ENCODE results near the gene BCAT1.
A peak's percentile ranks its signal among the peaks of the same experiment; 100 is the strongest.

The BCAT1 gene

GRCh38 chr12:24803430-24804245 lies 145.3 kb downstream of the BCAT1 start:
- DNase-seq = no peak

- DNase-seq = no peak
Measured at GRCh38 chr12:24798335-24798734, 150.6 kb downstream of the BCAT1 start.

GRCh38 chr12:24797901-24798300 lies 151.0 kb downstream of the BCAT1 start:
- DNase-seq = no peak

GRCh38 chr12:24796876-24797275 lies 152.0 kb downstream of the BCAT1 start:
- no peak for DNase-seq

DNA sequence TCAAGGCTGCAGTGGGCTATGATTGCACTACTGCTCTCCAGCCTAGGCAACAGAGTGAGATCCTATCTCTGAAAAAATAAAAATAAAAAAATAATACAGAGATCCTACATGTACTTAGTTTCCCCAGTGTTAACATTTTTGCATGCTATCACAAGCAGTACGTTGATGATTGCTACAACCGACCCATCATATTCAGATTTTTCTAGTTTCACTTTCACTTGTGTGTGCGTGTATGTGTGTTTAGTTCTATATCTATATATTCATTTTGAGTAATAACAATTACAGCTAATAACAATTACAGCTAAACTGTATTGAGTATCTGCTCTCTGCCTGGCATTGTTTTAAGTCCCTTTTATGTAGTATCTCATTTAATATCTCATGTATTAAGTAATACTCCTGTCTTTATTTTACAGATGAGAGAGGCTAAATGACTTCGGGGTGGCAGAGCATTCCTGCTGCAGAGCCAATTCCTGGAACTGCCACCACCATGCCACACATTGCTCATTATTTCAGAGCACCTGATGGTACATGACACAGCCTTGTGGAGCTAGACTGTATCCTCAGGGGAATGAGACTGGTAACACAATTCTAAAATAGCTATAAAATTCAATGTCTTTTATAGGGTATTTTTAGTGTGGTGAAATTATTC lies 153.1 kb downstream of the BCAT1 start:
- DNase-seq = no peak

DNA sequence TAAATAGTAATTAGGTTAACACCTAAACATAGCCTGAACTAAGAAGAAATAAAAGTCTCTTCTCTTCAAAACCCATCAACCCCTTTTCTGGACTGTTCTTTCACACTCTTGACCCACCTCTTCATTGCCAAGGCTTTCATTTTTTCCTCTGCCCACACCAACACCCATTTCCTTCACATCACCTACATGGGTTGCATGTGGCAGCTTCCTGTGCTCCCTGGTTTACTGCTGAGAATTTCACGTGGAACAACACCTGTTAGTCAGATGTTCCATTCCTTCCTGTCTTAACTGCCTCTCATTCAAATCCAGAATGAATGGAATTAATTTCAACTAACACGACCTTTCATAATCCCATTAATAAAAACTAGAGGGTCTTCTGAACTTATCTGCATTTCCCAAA lies 157.3 kb downstream of the BCAT1 start:
- no peak for DNase-seq

DNA sequence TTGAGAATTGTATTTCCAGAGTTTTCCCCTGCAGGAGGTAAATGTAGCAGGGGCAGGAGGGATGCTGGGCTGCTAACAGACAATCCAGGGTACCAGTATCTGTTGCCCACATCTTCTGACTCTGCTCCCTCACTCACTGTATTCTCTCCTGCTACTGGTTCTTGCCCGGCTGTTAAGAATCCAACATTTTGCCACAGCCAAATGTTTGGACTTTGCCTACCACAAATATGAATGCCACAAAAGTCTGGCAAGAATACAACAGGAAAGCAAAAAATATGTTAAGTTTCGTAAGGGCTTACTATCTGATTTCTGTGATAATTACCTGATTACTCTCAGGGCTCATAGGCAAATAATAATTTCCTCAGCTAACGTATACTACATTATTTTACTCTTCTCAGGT lies 160.0 kb downstream of the BCAT1 start:
- no peak for DNase-seq

DNA sequence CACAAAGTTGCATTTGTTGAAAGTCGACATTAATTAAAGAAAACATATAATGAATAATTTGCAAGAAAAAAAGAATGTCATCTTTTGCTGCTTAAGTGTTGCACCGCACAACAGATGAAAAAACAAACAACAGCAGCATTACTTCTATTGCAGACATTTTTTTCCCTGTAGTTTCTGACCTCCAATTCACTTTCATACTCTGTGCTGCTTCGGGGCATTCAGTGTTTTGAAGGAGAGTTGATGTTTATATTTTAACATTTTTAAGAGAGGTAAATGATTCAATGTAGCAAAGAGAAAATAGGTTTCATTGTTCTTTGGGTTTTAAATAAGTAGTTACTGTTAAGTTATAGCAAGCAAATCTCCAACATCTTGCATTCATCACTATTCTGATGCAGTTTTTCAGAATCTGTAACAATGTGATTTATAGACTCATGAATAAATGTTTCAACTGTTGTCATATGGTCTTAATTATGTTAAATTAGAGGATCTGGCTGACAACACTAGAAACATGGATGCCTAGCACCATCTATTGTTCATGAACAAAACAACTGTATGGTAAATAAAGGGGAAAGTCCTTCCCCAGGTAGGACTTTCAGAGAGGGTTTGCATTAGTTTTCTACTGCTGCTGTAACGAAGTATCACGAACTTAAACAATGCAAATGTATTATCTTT lies 168.1 kb downstream of the BCAT1 start:
- DNase-seq = peak; percentile 7

- DNase-seq = peak; percentile 10
Measured at GRCh38 chr12:24778486-24779304, 170.2 kb downstream of the BCAT1 start.

DNA sequence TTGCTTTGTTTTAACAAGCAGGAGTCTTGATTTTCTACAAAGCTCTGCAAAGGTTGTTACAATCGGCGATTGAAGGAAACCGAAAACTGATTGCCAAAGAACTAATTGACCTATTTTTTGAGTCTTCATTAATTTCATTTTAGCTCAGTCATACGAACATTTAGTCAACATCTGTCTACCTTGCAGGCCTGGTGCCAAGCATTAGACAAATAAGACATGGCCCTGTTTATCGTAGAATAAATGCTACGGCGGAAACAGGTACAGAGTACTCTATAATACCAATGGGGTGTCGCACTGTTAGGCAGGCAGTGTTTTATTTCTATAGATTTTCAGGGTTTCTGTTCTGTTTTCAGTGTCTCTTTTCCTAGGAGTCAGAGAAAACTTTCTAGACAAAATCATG lies 171.5 kb downstream of the BCAT1 start:
- DNase-seq = no peak

- DNase-seq = no peak
Measured at GRCh38 chr12:24776861-24777260, 172.0 kb downstream of the BCAT1 start.

DNA sequence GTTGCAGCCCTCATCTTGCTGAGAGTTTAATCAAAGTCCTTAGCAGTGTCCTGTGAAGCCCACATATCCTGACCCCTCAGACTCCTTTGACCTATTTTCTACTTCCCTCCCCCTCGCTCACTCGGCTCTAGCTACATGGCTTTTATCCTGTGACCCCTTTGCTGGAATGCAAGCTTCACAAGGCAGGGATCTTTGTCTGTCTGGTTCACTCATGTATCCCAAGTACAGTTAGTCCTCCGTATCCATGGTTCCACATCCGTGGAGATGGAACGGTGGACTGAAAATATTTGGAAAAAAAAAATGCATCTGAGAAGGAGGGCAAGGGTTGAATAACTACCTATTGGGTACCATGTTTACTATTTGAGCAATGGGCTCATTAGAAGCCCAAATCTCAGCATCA lies 173.8 kb downstream of the BCAT1 start:
- no peak for DNase-seq

- no peak for DNase-seq
Measured at GRCh38 chr12:24773996-24774395, 174.9 kb downstream of the BCAT1 start.

DNA sequence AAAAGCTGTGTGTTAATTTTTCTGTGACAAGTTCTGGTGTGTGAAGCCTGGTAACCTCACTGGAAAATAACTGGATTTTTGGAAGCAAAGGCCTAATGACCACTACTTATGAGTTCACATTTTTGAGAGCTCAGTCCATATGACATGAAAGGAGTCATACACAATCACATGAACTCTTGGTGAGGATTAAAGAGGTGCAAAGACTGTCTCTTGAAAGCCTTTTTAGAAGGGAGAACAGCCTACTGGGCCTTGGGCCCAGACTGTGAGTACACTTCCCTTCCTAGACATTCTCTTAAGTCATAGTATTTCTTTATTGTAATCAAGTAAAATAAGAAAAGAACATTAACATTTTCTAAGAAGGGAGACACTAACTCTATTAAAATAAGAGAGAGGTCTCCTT lies 176.1 kb downstream of the BCAT1 start:
- no peak for DNase-seq

DNA sequence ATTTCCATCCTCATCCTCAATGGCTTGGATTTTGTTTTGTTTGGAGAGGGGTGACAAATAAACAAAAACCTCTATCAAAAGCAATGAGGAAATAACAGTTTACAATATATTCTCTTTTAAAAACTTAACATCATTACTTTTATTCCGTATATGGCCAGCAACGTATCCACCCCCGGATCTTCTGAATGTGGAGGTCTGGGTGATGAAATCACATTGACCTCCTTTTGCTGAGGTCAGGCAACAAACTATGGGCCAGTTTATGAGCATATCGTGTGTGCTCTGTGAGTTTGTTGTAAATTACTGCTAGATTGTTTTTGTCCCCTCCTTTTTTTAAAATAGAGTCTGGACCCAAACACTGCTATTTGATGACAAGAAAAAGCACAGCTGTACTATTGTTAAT lies 178.1 kb downstream of the BCAT1 start:
- DNase-seq = no peak

DNA sequence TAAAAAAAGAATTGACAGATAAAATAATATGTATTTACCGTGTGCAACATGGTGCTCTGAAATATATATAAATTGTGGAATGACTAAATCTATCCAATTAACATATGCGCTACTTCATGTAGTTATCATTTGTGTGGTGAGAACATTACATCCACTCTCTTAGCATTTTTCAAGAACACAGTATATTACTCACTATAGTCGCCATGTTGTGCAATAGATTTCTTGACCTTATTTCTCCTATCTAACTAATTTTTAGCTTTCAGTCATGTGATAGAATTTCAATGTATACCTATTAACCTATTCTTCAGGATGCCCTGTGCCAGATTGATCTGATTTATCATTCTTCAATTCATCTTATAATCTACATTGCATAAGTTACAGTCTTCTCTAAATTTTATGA lies 178.6 kb downstream of the BCAT1 start:
- DNase-seq = no peak

- DNase-seq = no peak
Measured at GRCh38 chr12:24769682-24770081, 179.2 kb downstream of the BCAT1 start.

DNA sequence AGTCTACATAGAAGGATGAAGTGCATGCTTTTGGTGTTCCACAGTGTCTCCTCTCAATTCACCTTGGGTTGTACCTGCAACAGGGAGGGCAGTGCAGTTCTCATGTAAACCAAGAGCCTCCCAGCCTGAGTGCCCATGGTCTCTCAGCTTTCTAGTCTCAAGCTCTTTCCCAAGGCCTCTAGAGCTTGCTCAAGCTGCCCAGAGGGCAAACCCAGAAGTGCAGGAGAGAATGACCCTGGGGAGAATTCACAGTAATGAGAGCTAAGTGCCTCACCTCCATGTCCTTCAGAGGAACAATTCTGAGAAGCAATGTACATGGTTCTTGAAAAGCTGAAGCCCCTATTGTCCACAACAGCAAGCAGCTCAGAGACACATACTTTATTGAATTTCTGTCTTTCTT lies 180.5 kb downstream of the BCAT1 start:
- DNase-seq = no peak

- DNase-seq = no peak
Measured at GRCh38 chr12:24767016-24767415, 181.9 kb downstream of the BCAT1 start.

DNA sequence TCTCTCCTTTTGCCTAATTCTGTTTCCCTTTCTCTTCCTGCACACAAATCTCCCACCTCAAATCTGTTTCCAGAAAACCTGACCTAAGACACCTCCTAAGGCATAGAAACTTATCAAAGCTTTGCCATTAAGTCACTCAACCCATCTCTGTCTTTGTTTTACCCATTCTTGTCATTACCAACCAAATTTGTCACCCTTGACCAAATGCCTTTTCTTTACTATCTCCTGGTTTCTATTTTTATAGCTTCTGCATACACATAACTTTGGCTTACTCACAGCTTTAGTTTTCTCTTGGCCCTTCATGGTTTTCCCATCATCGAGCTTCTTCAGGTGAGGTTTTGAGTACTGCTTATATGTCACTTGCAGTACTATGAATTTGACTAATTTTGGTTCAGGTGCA lies 184.2 kb downstream of the BCAT1 start:
- no peak for DNase-seq

- DNase-seq = peak; percentile 39
Measured at GRCh38 chr12:24760606-24761378, 188.1 kb downstream of the BCAT1 start.

- no peak for DNase-seq
Measured at GRCh38 chr12:24760162-24760561, 188.7 kb downstream of the BCAT1 start.

Data from NCI-H1417 treated with DMSO at 0.1 percent for 48 hours (cell line).